A673 (cell line): Measurements from ENCODE around the gene HBG2.

Experiments
- EZH2 ChIP-seq: fragments of 200-600 bp; sonication (generic); IDR thresholded peaks from 2 replicates; pipeline ENCODE4 v1.6.1; 2017; ENCODE audit warnings: borderline replicate concordance, low read depth, mild to moderate bottlenecking, mixed read lengths, antibody characterized with exemption, low read length; ENCODE audit not compliant: poor library complexity, severe bottlenecking
- TF ChIP-seq, protein P1 (sequence below): fragments of 300-800, 200-600 bp; sonication (generic); conservative IDR thresholded peaks from 2 replicates; pipeline ENCODE4 v1.5.1; 2017; ENCODE audit warnings: low read depth, mild to moderate bottlenecking, antibody characterized with exemption, low read length, moderate library complexity, mixed read lengths

DNA sequence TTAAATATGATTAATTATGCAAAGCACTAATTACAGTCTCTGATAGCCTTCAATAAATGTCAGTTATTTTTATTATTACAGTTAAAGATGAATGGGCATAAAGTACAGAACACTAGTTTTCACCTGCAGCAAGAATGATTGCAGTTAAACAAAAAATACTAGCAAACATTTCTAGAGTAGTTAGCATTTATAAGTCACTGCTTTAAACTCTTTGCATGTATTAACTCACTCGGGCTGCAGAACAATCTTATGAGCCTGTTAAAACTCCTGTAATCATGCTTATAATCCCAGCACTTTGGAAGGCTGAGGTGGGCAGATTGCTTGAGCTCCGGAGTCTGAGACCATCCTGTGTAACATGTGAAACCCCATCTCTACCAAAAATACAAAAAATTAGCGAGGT is 32.3 kb upstream of the HBG2 start:
- TF ChIP-seq, protein P1, sequence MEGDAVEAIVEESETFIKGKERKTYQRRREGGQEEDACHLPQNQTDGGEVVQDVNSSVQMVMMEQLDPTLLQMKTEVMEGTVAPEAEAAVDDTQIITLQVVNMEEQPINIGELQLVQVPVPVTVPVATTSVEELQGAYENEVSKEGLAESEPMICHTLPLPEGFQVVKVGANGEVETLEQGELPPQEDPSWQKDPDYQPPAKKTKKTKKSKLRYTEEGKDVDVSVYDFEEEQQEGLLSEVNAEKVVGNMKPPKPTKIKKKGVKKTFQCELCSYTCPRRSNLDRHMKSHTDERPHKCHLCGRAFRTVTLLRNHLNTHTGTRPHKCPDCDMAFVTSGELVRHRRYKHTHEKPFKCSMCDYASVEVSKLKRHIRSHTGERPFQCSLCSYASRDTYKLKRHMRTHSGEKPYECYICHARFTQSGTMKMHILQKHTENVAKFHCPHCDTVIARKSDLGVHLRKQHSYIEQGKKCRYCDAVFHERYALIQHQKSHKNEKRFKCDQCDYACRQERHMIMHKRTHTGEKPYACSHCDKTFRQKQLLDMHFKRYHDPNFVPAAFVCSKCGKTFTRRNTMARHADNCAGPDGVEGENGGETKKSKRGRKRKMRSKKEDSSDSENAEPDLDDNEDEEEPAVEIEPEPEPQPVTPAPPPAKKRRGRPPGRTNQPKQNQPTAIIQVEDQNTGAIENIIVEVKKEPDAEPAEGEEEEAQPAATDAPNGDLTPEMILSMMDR: no peak
- TF ChIP-seq EZH2: no peak
